ENCODE measurements around the gene WASF2. TPM values are rescaled to one million over a fixed set of nuclear protein-coding genes. Genes with fewer than 3 reads are reported as not detected.

Gene WASF2
- total RNA-seq, 6 experiments from 2014 or later = 18.4 to 38.1 (median 26.5) TPM

DNA sequence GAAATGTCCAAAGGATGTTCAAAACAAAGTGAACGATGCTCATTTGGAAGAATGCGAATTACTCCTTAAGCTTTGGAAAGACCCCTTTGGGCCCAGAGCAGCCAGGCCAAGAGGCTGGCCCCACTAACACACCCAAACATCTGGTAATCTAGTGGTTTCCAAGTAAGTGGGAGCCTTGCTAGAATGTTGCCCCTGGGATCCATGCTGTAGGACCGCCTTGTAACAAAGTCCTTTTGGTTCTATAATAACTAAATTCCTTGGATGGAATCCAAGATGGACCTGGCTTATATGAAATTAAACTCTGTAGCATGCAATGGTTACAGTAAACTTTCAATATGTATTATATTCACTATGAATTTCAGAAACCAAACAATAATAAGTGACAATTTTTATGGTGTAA, 72.3 kb downstream of the WASF2 start:
- intact Hi-C loops (cut with DNase I) = loop anchor here in 1 of 2 donors (5.0 kb wide), 1 partner anchor 190 kb away; no protein-coding TSS in a partner anchor
- WGBS (ENCODE audit: insufficient coverage, low coverage, low lambda C conversion rate, missing lambda C conversion rate) = 94% methylated on average over 2 of the region's 3 CpGs
- no peaks in the 10 kb centered on the region for H3K27me3 ChIP-seq
- no peak overlapping the region for H3K4me3 ChIP-seq
- no peak overlapping the region for H3K27ac ChIP-seq
- ATAC-seq (no peak), DNase-seq (no peak)
- TF ChIP-seq POLR2A (IDR thresholded peaks at IDR 0.05) = no peak
- TF ChIP-seq, protein P1, sequence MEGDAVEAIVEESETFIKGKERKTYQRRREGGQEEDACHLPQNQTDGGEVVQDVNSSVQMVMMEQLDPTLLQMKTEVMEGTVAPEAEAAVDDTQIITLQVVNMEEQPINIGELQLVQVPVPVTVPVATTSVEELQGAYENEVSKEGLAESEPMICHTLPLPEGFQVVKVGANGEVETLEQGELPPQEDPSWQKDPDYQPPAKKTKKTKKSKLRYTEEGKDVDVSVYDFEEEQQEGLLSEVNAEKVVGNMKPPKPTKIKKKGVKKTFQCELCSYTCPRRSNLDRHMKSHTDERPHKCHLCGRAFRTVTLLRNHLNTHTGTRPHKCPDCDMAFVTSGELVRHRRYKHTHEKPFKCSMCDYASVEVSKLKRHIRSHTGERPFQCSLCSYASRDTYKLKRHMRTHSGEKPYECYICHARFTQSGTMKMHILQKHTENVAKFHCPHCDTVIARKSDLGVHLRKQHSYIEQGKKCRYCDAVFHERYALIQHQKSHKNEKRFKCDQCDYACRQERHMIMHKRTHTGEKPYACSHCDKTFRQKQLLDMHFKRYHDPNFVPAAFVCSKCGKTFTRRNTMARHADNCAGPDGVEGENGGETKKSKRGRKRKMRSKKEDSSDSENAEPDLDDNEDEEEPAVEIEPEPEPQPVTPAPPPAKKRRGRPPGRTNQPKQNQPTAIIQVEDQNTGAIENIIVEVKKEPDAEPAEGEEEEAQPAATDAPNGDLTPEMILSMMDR (IDR thresholded peaks at IDR 0.05) = no peak
- no peaks in the 10 kb centered on the region for H3K4me1 ChIP-seq
- no peaks in the 10 kb centered on the region for H3K9me3 ChIP-seq
- peaks cover 5 to 53% (median 21%) of the 10 kb centered on the region in 4 donors for H3K36me3 ChIP-seq

DNA sequence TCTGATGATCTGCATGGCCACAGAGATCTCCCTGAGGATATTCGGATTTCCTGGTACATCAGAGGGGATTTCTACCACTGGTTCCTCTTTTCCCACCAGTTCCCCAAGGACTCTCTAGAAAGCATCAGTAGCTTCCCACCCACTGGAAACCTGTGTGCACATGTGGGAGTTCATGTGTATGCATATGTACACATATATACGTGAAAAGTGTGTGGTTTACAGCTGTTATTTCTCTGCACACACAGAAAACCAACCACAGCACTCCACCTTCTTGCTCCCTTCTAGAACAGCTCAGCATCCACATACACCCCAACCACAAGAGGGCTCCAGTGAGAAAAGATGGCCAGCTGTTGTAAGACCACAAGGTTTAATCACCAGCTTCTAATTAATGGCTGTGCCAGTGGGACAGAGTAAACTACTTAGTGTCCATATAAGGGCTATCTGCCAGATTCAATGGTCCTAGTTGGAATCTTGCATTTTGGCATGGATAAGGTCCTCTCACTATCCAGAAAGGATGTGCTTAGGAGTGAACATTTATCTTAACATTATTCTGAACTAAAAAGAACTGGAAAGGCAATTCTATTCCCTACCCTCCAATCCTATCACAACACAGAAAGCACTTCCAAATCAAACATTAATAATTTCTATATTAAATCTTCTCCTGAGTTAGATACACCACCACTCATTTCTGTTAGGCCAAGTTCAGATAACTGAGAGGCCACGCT, 73.4 kb downstream of the WASF2 start:
- Histone ChIP-seq H3K36me3 (peaks cover 5 to 64% (median 29%) of the 10 kb centered on the region in 4 donors), H3K4me1 (no peaks in the 10 kb centered on the region), H3K27me3 (no peaks in the 10 kb centered on the region), H3K27ac (no peak overlapping the region), H3K9me3 (no peaks in the 10 kb centered on the region), H3K4me3 (no peak overlapping the region)
- intact Hi-C loops (cut with DNase I) = loop anchor here in 1 of 2 donors (5.0 kb wide), 1 partner anchor 191 kb away; no protein-coding TSS in a partner anchor
- DNase-seq = no peak
- peak; percentile 66 to 83 (median 71) for ATAC-seq
- TF ChIP-seq, protein P1 (IDR thresholded peaks at IDR 0.05) = peak; percentile 58 to 75 (median 61)
- TF ChIP-seq POLR2A (IDR thresholded peaks at IDR 0.05) = no peak
- WGBS (ENCODE audit: insufficient coverage, low coverage, low lambda C conversion rate, missing lambda C conversion rate) = 80% methylated on average over 3 of the region's 3 CpGs

DNA sequence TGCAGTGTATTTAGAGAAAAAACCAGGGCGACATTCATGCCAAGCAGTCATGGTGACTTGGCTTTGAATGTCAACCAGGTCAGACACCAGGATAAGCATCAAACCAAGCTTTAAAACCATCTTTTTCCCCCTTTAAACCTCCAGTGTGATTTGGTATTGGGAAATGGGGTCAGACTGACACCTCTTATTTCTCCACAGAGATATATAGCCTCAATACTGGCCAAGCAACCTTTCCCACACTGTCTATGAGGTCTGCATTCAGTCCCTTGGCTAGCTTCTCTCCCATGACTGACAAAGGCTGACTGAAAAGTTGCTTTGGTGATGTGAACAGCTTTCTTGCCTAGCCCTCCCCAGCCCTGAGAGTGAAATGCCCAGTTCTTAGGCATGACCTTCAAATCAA, 75.9 kb downstream of the WASF2 start:
- TF ChIP-seq, protein P1 (IDR thresholded peaks at IDR 0.05) = no peak
- no peak for TF ChIP-seq POLR2A (IDR thresholded peaks at IDR 0.05)
- intact Hi-C loops (cut with DNase I) = no loop called here

DNA sequence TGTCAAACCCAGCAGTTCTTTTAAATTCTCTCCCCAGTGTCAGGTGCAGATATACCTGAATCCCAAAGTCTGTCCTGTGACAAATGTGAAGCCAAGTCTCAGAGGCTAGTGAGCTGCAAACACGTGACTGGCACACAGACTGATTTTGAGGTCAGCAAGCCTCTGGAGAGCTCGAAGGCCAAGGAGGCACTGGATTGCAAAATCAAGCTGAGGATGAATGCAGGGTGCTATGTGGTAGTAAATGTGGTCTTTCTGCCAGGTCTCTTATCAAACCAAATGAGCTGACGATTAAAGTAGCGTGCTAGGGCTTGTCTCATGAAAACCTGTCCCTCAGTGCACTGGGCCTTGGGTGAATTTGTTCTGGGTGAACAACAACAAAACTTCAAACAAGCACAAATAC, 77.0 kb downstream of the WASF2 start:
- intact Hi-C loops (cut with DNase I) = no loop called here
- H3K27ac ChIP-seq = no peak overlapping the region
- WGBS (ENCODE audit: insufficient coverage, low coverage, low lambda C conversion rate, missing lambda C conversion rate) = 17% methylated on average over 4 of the region's 4 CpGs
- no peaks in the 10 kb centered on the region for H3K4me1 ChIP-seq
- peaks cover 5 to 81% (median 40%) of the 10 kb centered on the region in 4 donors for H3K36me3 ChIP-seq
- ATAC-seq (peak in 2 of 4 donors; percentile 44 to 82), DNase-seq (peak in 1 of 3 donors; percentile 60)
- no peaks in the 10 kb centered on the region for H3K27me3 ChIP-seq
- no peaks in the 10 kb centered on the region for H3K9me3 ChIP-seq
- no peak for TF ChIP-seq POLR2A (IDR thresholded peaks at IDR 0.05)
- TF ChIP-seq, protein P1 (IDR thresholded peaks at IDR 0.05) = no peak
- no peak overlapping the region for H3K4me3 ChIP-seq

More for the DNA sequence above, 75.9 kb downstream of the WASF2 start:
- H3K9me3 ChIP-seq = no peaks in the 10 kb centered on the region
- no peak overlapping the region for H3K27ac ChIP-seq
- no peak for ATAC-seq
- H3K4me1 ChIP-seq = no peaks in the 10 kb centered on the region
- no peaks in the 10 kb centered on the region for H3K27me3 ChIP-seq
- no peak overlapping the region for H3K4me3 ChIP-seq
- no peak for DNase-seq
- WGBS (ENCODE audit: insufficient coverage, low coverage, low lambda C conversion rate, missing lambda C conversion rate) = no CpG with 5 or more reads among the region's 1 CpG
- H3K36me3 ChIP-seq = peaks cover 5 to 79% (median 39%) of the 10 kb centered on the region in 4 donors

Data from right lobe of liver (tissue), 6 donors.